Measurements from ENCODE around the gene PRKG1.

PRKG1 gene

GRCh38 chr10:51700228-51700817 lies 626.0 kb downstream of the PRKG1 start:
- peak overlapping the region; percentile 96 for H3K27ac ChIP-seq
- TF ChIP-seq CTCF (IDR thresholded peaks at IDR 0.05) = no peak
- no peak for TF ChIP-seq ZFX (IDR thresholded peaks at IDR 0.05; ENCODE audit: borderline replicate concordance)

- no peak overlapping the region for H3K27ac ChIP-seq
- TF ChIP-seq ZFX (IDR thresholded peaks at IDR 0.05; ENCODE audit: borderline replicate concordance) (no peak), CTCF (IDR thresholded peaks at IDR 0.05) (no peak)
Measured at GRCh38 chr10:51705774-51706173, 631.5 kb downstream of the PRKG1 start.

- TF ChIP-seq ZFX (IDR thresholded peaks at IDR 0.05; ENCODE audit: borderline replicate concordance) = no peak
- no peak for TF ChIP-seq CTCF (IDR thresholded peaks at IDR 0.05)
- no peak overlapping the region for H3K27ac ChIP-seq
Measured at GRCh38 chr10:51706225-51706624, 631.9 kb downstream of the PRKG1 start.

- TF ChIP-seq ZFX (IDR thresholded peaks at IDR 0.05; ENCODE audit: borderline replicate concordance) (no peak), CTCF (IDR thresholded peaks at IDR 0.05) (no peak)
- no peak overlapping the region for H3K27ac ChIP-seq
Measured at GRCh38 chr10:51707392-51707791, 633.1 kb downstream of the PRKG1 start.

- no peak overlapping the region for H3K27ac ChIP-seq
- TF ChIP-seq CTCF (IDR thresholded peaks at IDR 0.05) = no peak
- no peak for TF ChIP-seq ZFX (IDR thresholded peaks at IDR 0.05; ENCODE audit: borderline replicate concordance)
Measured at GRCh38 chr10:51707821-51708424, 633.6 kb downstream of the PRKG1 start.

- no peak for TF ChIP-seq CTCF (IDR thresholded peaks at IDR 0.05)
- no peak for TF ChIP-seq ZFX (IDR thresholded peaks at IDR 0.05; ENCODE audit: borderline replicate concordance)
Measured at GRCh38 chr10:51708609-51709008, 634.3 kb downstream of the PRKG1 start.

GRCh38 chr10:51709324-51709972 lies 635.2 kb downstream of the PRKG1 start:
- no peak for TF ChIP-seq CTCF (IDR thresholded peaks at IDR 0.05)
- no peak overlapping the region for H3K27ac ChIP-seq

More at GRCh38 chr10:51708609-51709008, 634.3 kb downstream of the PRKG1 start:
- H3K27ac ChIP-seq = no peak overlapping the region
